ENCODE data around the gene GATM.
"Not testable (repeated sequence)": the region's sequence is repeated elsewhere in the genome, so short reads cannot be mapped to it uniquely, and the experiment has no call there.

The GATM gene

GRCh38 chr15:45349623-45350022 is 28.7 kb downstream of the GATM start:
- no peak for DNase-seq

- DNase-seq: no peak
Measured at GRCh38 chr15:45347989-45348388, 30.4 kb downstream of the GATM start.

- no peak for DNase-seq
Measured at GRCh38 chr15:45347033-45347432, 31.3 kb downstream of the GATM start.

GRCh38 chr15:45346381-45346780 is 32.0 kb downstream of the GATM start:
- DNase-seq: no peak

GRCh38 chr15:45343258-45343860 is 35.0 kb downstream of the GATM start:
- no peak for DNase-seq

GRCh38 chr15:45341790-45342189 is 36.6 kb downstream of the GATM start:
- no peak for DNase-seq

- DNase-seq: no peak
Measured at GRCh38 chr15:45340429-45340828, 37.9 kb downstream of the GATM start.

GRCh38 chr15:45338417-45338816 is 39.9 kb downstream of the GATM start:
- peak in 1 of 2 donors; percentile 5 for DNase-seq

- no peak for DNase-seq
Measured at GRCh38 chr15:45337224-45337623, 41.1 kb downstream of the GATM start.

GRCh38 chr15:45333550-45333949 is 44.8 kb downstream of the GATM start:
- DNase-seq: no peak

GRCh38 chr15:45332694-45333093 is 45.6 kb downstream of the GATM start:
- DNase-seq: no peak

- no peak for DNase-seq
Measured at GRCh38 chr15:45331972-45332371, 46.4 kb downstream of the GATM start.

GRCh38 chr15:45328663-45329062 is 49.7 kb downstream of the GATM start:
- no peak for DNase-seq

GRCh38 chr15:45326741-45327140 is 51.6 kb downstream of the GATM start:
- no peak for DNase-seq

- DNase-seq: no peak
Measured at GRCh38 chr15:45326280-45326679, 52.1 kb downstream of the GATM start.

GRCh38 chr15:45320581-45321205 is 57.7 kb downstream of the GATM start:
- DNase-seq: no peak

- DNase-seq: no peak
Measured at GRCh38 chr15:45319472-45320214, 58.7 kb downstream of the GATM start.

- no peak for DNase-seq
Measured at GRCh38 chr15:45314960-45315359, 63.4 kb downstream of the GATM start.

GRCh38 chr15:45314117-45314516 is 64.2 kb downstream of the GATM start:
- DNase-seq: not testable (repeated sequence)

Measured in CD4-positive, alpha-beta T cell treated with Interleukin-1 beta for 1 hour (primary cell).